ENCODE measurements around the gene ZFAND3. TPM values are rescaled to one million over a fixed set of nuclear protein-coding genes. Genes with fewer than 3 reads are reported as not detected.

The ZFAND3 gene
- total RNA-seq, 1 donor = 25.6 TPM

GRCh38 chr6:38146021-38146733 is 326.6 kb downstream of the ZFAND3 start:
- Histone ChIP-seq H3K4me1 (ENCODE audit: insufficient read depth, low read length) (no peaks in the 10 kb centered on the region), H3K9me3 (ENCODE audit: low read depth, low read length) (no peaks in the 10 kb centered on the region), H3K4me3 (ENCODE audit: low read length) (no peak overlapping the region), H3K27me3 (ENCODE audit: insufficient read depth, low read length) (no peaks in the 10 kb centered on the region)

DNA sequence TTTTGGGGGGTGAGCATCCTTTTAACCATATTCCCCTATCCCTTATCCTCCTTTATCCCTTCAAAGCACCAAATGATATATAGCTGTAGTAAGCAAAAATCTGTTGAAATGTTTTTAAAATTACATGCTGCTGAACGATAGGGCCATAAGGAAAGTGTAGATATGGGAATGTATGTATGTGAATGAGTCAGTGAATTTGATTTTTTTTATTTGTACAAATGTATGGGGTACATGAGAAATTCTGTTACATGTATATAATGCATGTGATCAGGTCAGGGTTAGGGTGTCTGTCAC is 327.2 kb downstream of the ZFAND3 start:
- no peaks in the 10 kb centered on the region for H3K27me3 ChIP-seq (ENCODE audit: insufficient read depth, low read length)
- no peaks in the 10 kb centered on the region for H3K4me1 ChIP-seq (ENCODE audit: insufficient read depth, low read length)
- no peaks in the 10 kb centered on the region for H3K9me3 ChIP-seq (ENCODE audit: low read depth, low read length)
- no peak overlapping the region for H3K4me3 ChIP-seq (ENCODE audit: low read length)

DNA sequence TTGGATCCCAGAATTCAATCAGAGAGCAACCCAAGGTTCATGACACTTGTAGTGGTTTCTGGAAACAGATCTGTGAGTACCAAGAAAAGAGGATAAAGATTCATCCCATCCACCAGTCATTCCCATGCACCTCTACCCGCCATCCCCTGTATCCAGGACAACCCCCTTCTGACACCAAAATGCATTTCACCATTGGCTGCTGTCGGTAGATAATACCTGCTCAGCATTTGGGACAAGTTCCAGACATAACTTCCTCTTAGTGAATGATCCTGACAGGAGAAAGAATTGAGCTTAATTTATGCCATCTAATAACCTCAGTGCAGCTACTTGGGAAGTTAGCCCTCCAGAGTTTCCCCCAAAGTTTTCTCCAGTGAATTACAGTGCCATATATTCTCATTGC is 329.1 kb downstream of the ZFAND3 start:
- Histone ChIP-seq H3K9me3 (ENCODE audit: low read depth, low read length) (no peaks in the 10 kb centered on the region), H3K4me1 (ENCODE audit: insufficient read depth, low read length) (no peaks in the 10 kb centered on the region), H3K4me3 (ENCODE audit: low read length) (no peak overlapping the region), H3K27me3 (ENCODE audit: insufficient read depth, low read length) (no peaks in the 10 kb centered on the region)

DNA sequence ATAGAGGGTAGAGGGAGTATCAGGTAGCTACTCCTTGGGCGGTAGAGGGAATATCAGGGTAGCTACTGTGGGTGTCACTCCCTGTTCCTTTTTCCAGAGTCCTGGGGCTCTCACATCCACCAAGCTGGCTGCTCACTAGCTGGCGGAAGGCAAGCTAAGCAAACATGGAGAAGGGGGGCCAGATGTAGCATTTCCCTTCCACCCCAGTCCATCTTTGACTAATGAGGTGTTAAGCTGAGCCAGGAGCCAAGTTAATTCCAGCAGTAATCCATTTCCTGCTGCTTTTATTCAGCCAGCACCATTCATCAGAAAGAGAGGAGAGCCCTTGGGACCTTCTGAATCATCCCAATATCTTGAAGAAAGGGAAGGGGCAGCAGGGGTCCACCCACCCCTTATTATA is 330.0 kb downstream of the ZFAND3 start:
- H3K9me3 ChIP-seq (ENCODE audit: low read depth, low read length) = no peaks in the 10 kb centered on the region
- H3K4me3 ChIP-seq (ENCODE audit: low read length) = no peak overlapping the region
- peaks cover 1% of the 10 kb centered on the region for H3K4me1 ChIP-seq (ENCODE audit: insufficient read depth, low read length)
- H3K27me3 ChIP-seq (ENCODE audit: insufficient read depth, low read length) = no peaks in the 10 kb centered on the region

DNA sequence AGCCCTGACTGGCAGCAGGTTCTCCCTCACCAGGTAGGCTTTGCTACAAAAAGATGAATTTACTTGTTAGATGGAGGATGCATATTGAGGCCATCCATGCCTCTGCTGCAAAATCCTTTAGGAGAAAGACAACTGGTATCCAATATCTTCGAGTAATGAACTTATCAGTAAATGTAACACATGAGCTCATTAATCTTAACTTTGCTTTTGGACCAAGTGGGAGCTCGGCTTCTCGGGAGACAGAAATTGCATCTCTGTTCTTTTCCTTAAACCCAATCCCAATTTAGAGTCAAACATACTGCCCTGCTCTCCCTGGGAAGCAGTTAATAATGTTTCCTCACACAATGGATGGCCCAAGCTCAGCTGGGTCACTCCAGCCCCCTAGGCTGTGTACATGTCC is 330.5 kb downstream of the ZFAND3 start:
- Histone ChIP-seq H3K4me1 (ENCODE audit: insufficient read depth, low read length) (peaks cover 6% of the 10 kb centered on the region), H3K4me3 (ENCODE audit: low read length) (no peak overlapping the region), H3K27me3 (ENCODE audit: insufficient read depth, low read length) (no peaks in the 10 kb centered on the region), H3K9me3 (ENCODE audit: low read depth, low read length) (no peaks in the 10 kb centered on the region)

DNA sequence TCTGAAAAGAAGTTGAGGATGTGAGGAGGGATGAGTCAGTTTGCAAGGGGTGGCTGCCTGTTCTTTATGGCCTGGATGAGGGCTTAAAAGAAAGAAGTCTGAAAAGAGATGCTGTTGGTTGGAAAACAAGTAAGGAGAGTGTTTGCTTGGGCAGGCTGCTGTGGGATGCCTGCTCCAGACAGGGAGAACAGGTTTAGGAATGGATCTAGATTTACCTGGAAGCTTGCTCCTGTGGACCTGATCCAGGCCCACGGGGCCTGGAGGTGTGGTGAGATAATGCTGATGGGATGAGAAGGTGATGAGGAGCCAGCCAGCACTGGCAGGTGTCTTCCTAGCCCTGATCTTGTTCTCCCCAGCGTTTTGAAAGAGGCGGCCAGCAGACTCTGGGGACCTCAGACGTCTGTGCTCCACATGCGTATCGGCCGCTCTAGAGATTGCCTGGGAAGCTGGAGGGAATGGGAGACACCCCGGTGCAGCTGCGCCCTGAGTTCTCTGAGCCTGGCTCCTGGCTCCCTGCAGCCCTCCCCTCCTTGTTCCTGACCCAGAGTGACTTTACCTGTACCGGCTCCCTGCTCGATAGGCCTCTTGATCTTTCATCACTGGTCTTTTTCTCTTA is 331.3 kb downstream of the ZFAND3 start:
- Histone ChIP-seq H3K27me3 (ENCODE audit: insufficient read depth, low read length) (no peaks in the 10 kb centered on the region), H3K4me1 (ENCODE audit: insufficient read depth, low read length) (peaks cover 7% of the 10 kb centered on the region), H3K4me3 (ENCODE audit: low read length) (no peak overlapping the region), H3K9me3 (ENCODE audit: low read depth, low read length) (no peaks in the 10 kb centered on the region)

- H3K27me3 ChIP-seq (ENCODE audit: insufficient read depth, low read length) = no peaks in the 10 kb centered on the region
- peaks cover 7% of the 10 kb centered on the region for H3K4me1 ChIP-seq (ENCODE audit: insufficient read depth, low read length)
- H3K9me3 ChIP-seq (ENCODE audit: low read depth, low read length) = no peaks in the 10 kb centered on the region
- H3K4me3 ChIP-seq (ENCODE audit: low read length) = no peak overlapping the region
Observed at GRCh38 chr6:38151580-38152500, 332.3 kb downstream of the ZFAND3 start.

- Histone ChIP-seq H3K4me1 (ENCODE audit: insufficient read depth, low read length) (peaks cover 7% of the 10 kb centered on the region), H3K27me3 (ENCODE audit: insufficient read depth, low read length) (no peaks in the 10 kb centered on the region), H3K9me3 (ENCODE audit: low read depth, low read length) (no peaks in the 10 kb centered on the region), H3K4me3 (ENCODE audit: low read length) (no peak overlapping the region)
Observed at GRCh38 chr6:38152620-38153019, 333.1 kb downstream of the ZFAND3 start.

DNA sequence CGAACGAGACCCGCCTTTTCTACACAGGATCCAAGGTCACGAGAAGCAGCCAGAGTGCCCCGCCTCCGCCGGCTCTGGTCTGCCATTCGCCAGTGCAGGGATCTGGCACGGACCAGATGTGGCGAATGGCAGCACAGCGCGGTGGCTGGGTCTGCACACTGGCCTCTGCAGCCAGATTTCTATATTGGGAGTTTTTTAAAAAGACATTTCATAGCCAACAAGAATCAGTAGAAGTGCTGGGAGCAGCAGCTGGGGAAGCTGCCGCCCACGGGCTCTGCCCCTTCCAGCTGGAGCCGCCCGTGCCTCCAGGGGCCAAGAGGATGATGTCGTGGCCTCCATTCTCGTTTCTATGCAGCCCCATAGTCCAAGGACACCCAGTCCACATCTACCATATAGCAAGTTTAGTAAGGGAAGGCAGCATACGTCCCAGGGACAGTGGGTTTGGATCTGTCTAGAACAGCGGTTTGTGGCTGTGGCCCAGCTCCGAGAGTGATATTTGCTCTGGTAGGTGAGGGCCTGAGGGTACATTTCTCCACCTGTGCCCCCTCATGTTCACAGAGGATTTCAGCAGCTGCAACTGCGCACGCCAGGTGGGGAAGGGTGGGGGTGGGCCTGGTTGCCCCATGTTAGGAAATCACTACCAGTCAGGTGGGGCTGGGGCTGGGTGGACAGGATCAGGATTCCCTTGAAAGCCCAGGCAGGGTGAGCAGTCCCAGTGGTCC is 333.7 kb downstream of the ZFAND3 start:
- Histone ChIP-seq H3K27me3 (ENCODE audit: insufficient read depth, low read length) (no peaks in the 10 kb centered on the region), H3K9me3 (ENCODE audit: low read depth, low read length) (no peaks in the 10 kb centered on the region), H3K4me3 (ENCODE audit: low read length) (no peak overlapping the region), H3K4me1 (ENCODE audit: insufficient read depth, low read length) (peaks cover 7% of the 10 kb centered on the region)

DNA sequence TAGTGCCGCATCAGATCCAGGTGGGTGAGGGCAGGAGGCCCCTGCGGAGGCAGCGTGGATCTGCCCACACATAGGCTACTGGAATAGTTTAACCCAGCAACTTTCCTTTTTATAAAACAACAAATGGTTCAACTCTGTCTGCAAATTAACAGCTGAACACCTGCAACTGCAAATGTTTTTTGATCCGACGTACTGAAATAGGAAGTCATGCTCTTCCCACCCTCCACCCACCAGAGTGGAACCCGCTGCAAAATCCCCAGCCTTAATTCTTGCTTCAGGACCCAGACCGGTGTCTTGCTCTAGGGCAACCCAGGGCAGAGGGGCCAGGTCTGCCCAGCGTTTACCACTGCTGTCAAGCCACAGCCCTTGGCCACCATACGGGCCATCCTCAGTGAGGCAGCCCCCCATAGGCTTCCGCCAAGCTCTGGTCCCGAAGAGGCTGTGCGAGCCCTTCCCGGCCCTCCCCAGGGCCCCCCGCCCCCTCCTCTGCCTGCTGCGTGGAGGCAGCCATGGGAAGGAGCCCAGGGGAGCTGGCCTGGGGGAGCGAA is 334.3 kb downstream of the ZFAND3 start:
- Histone ChIP-seq H3K4me1 (ENCODE audit: insufficient read depth, low read length) (peaks cover 7% of the 10 kb centered on the region), H3K9me3 (ENCODE audit: low read depth, low read length) (no peaks in the 10 kb centered on the region), H3K4me3 (ENCODE audit: low read length) (no peak overlapping the region), H3K27me3 (ENCODE audit: insufficient read depth, low read length) (no peaks in the 10 kb centered on the region)

GRCh38 chr6:38154731-38155130 is 335.2 kb downstream of the ZFAND3 start:
- peaks cover 7% of the 10 kb centered on the region for H3K4me1 ChIP-seq (ENCODE audit: insufficient read depth, low read length)
- H3K9me3 ChIP-seq (ENCODE audit: low read depth, low read length) = no peaks in the 10 kb centered on the region
- H3K27me3 ChIP-seq (ENCODE audit: insufficient read depth, low read length) = no peaks in the 10 kb centered on the region
- no peak overlapping the region for H3K4me3 ChIP-seq (ENCODE audit: low read length)

- no peak overlapping the region for H3K4me3 ChIP-seq (ENCODE audit: low read length)
- H3K9me3 ChIP-seq (ENCODE audit: low read depth, low read length) = no peaks in the 10 kb centered on the region
- no peaks in the 10 kb centered on the region for H3K27me3 ChIP-seq (ENCODE audit: insufficient read depth, low read length)
- H3K4me1 ChIP-seq (ENCODE audit: insufficient read depth, low read length) = peaks cover 7% of the 10 kb centered on the region
Observed at GRCh38 chr6:38155144-38155543, 335.6 kb downstream of the ZFAND3 start.

- Histone ChIP-seq H3K9me3 (ENCODE audit: low read depth, low read length) (no peaks in the 10 kb centered on the region), H3K4me1 (ENCODE audit: insufficient read depth, low read length) (peaks cover 7% of the 10 kb centered on the region), H3K27me3 (ENCODE audit: insufficient read depth, low read length) (no peaks in the 10 kb centered on the region), H3K4me3 (ENCODE audit: low read length) (no peak overlapping the region)
Observed at GRCh38 chr6:38155621-38156204, 336.2 kb downstream of the ZFAND3 start.

GRCh38 chr6:38156818-38157565 is 337.5 kb downstream of the ZFAND3 start:
- Histone ChIP-seq H3K4me3 (ENCODE audit: low read length) (no peak overlapping the region), H3K9me3 (ENCODE audit: low read depth, low read length) (no peaks in the 10 kb centered on the region)

More at GRCh38 chr6:38156818-38157565, 337.5 kb downstream of the ZFAND3 start:
- Histone ChIP-seq H3K4me1 (ENCODE audit: insufficient read depth, low read length) (peaks cover 7% of the 10 kb centered on the region), H3K27me3 (ENCODE audit: insufficient read depth, low read length) (no peaks in the 10 kb centered on the region)
